ENCODE results near the gene ASB3.
"Not testable (repeated sequence)": the region's sequence is repeated elsewhere in the genome, so short reads cannot be mapped to it uniquely, and the experiment has no call there.

Gene ASB3

DNA sequence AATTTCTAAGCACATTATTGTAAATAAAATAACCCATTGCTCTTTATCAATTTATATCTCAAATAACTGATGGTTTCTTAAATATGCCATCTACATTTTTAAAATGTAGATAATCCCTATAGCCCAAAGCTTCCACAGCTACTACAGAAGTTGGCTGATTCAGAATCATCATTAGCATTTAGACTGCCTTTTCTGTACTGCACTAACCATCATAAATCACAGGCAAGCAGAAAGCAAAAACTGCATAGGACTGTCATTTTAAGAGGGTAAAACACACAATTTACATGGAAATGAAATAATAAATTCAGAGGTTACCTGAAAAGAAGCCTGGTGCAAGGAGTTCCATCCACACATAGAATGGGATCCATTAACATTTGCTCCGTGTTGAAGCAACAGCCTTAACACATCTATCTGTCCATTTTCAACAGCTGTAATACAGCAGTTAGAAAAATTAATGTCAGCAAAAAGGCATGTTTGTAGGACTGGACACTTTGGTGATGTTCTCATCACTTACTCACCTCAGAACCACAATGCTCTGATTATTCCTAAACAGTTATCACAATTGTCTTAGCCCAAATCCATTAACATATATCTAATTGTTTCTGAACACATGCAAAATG, 57.5 kb downstream of the ASB3 start:
- DNase-seq, result no peak

- DNase-seq, result no peak
Observed at GRCh38 chr2:53727921-53728320, 58.8 kb downstream of the ASB3 start.

DNA sequence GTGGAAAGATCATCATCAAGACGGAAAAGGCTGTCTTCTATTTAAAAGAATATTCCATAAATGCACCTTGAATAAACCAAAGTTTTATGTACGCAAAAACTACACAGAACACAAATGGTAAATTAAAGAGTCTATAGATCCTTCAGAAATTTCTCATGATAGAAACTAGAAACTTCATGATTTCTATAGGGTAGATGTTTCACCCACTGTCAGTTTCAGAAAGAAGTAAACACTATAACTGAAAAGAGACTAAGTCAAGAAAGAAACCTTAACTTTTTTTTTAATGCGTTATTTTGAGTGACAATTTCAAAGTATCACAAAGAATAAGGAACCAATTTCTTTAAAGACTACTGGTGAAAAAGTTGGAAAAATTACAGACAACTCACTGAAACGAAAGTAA, 61.1 kb downstream of the ASB3 start:
- DNase-seq, result no peak

DNA sequence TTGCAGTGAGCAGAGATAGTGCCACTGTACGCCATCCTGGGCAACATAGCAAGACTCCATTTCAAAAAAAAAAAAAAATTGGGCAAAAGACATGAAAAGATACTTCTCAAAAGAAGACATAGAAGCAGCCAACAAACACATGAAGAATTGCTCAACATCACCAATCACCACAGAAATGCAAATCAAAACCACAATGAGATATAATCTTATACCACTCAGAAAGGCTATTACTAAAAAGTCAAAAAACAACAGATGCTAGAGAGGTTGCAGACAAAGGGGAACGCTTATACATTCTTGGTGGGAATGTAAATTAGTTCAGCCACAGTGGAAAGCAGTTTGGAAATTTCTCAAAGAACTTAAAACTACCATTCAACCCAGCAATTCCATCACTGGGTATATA, 62.2 kb downstream of the ASB3 start:
- no peak for DNase-seq

DNA sequence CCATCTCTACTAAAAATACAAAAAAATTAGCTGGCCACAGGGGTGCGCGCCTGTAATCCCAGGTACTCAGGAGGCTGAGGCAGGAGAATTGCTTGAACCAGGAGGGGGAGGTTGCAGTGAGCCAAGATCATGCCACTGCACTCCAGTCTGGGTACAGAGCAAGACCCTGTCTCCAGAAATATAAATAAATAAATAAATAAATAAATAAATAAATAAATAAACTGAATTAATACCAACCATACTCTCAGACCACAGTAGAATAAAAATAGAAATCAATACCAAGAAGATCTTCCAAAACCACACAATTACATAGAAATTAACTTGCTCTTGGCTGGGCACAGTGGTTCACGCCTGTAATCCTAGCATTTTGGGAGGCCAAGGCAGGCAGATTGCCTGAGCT, 65.8 kb downstream of the ASB3 start:
- not testable (repeated sequence) for DNase-seq

DNA sequence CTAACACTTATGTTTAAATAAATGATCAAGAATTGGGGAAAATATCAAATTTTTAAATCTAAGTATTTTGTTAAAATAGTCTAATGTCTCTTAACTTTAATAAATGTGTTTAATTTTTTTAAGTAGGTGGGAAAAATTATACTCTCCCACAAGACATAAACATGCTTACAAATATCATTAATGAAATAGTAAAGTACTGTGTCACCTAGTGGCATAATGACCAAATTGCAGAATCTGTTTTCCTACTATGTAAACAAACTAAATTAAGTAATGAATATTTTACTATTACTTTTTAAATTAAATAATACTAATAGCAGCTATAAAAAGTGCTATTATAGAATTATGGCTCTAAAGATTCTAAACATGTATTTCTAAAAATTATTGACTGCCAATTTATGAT, 71.2 kb downstream of the ASB3 start:
- no peak for DNase-seq

DNA sequence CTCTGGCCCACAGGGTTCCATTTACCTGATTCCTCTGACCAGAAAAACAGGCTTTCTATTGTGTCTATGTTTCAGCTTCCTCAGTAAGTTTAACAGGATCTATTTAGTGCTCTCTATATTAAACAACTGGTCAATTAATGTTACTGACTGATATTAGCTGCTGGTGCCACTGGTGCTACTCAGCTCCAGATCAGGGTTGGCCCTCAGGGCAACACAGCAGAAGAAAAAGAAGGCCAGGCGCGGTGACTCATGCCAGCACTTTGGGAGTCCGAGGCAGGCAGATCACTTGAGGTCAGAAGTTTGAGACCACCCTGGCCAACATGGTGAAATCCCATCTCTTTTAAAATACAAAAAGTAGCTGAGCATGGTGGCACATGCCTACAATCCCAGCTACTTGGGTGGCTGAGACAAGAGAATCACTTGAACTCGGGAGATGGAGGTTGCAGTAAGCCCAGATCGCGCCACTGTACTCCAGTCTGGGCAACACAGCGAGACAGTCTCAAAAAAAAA, 75.4 kb downstream of the ASB3 start:
- DNase-seq, result no peak

DNA sequence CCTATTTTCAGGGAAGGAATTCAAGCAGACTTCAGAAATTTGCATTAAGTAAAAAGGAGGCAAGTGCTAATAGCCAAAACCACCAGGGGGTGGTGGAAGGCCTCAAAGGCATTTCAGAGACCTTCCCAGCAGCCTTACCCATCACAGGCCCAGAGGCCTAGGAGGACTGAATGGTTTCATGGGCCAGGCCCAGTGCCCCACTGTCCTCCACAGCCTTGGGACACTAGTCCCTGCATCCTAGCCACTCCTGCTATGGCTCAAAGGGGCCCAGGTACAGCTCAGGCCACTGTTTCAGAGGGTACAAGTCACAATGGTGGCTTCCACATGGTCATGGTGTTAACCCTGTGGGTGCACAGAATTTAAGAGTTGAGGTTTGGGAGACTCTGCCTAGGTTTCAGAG, 77.8 kb downstream of the ASB3 start:
- no peak for DNase-seq

DNA sequence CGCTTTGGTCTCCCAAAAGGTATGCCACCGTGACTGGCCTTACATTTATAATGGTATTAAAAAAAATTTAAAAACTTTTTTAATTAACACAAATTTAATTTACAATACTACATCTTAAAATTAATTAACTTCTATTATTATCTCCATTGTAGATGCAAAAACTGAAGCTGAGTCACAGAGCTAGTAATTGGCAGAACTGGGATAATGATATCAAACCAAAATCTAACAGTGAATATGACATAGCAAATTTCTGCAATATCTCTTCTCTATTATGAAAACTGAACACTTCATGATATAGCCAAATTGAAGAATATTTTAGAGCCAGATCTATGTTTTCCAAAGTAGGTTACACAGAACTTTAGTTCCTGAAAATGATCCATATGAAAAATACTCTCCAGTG, 85.5 kb downstream of the ASB3 start:
- DNase-seq, result no peak

DNA sequence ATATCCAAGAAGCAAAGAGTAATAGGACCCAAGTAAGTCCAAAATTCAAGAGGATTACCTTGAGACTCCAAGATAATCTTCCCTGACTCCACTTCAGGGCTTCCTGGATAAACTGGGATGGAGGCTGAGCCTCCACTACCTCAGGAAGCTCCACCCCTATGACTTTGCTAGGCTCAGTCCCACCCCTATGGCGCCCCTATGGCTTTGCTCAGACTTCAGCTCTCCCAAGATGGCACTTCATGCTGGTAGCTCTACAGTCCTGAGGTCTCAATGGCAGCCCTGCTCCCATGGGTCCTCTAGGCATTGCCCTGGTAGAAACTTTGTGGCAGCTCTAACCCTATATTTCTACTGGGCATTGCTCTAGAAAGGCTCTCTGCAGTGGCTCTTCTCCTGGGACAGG, 89.1 kb downstream of the ASB3 start:
- DNase-seq, result no peak

GRCh38 chr2:53697092-53697491, 89.7 kb downstream of the ASB3 start:
- DNase-seq, result no peak

DNA sequence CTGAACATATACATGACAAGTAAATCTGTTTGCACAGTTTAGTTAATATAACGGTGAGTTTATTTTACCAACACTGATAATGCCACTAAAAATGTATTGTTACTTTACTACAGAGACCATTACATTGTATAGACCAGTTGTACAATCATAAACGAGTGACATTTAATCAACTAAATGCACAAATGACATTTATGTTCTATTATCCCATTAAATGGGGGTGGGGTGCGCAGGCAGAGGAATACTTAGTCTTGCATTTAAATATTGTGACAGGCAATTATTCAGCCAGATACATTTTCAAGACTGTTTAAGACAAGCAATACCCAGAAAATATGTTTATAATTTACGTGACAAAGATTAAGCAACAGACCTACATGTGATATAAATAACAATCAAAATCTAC, 91.2 kb downstream of the ASB3 start:
- DNase-seq, result no peak

- DNase-seq, result no peak
Observed at GRCh38 chr2:53694096-53694771, 92.5 kb downstream of the ASB3 start.

GRCh38 chr2:53690876-53691275, 95.9 kb downstream of the ASB3 start:
- no peak for DNase-seq

DNA sequence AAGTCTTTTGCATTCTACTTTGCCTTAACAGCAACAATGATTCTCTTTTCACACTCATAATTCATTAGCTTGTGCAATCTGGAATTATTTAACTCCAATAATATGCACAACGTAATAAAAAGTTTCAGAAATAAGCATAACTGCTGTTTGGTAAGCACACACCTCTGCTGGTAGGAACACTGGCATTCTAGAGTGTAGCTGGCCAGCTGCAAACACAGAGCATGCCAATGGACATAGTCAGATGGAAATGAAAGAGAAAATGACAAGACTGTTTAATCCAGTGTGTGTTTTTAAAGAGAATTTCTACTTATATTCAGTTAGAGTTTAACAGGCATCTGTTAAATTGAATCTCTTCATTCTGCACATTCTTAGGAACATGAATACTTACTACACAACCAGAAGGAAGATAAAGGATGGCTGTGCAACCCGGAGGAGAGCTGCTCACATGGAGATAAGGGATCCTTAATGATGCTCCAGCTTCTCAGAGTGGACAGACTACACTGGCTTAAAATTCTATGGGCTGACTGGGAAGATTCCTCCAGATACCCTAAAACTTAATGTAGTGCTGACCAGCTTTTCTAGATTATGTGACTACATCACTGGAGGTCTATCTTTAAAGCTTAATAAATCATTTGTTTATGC, 113.8 kb downstream of the ASB3 start:
- no peak for DNase-seq

DNA sequence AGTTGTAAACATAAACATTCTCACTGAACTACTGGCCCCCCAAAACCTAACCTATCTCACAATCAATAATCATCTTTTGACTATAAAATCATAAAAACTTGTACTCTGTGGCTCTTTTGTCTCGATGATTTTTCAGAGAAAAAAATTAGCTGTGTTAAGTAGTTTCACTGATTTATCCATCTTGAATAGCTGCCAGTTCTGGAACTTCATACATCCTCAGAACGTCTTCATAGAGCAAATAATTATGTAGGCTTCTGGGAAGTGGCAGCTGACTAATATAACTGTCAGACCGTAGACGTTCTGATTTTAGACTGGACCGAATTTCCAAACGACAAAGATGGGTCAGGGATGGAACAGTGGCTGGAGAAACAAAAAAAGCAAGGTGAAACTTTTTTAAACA, 116.4 kb downstream of the ASB3 start:
- DNase-seq, result no peak

- no peak for DNase-seq
Observed at GRCh38 chr2:53668624-53669026, 118.1 kb downstream of the ASB3 start.

DNA sequence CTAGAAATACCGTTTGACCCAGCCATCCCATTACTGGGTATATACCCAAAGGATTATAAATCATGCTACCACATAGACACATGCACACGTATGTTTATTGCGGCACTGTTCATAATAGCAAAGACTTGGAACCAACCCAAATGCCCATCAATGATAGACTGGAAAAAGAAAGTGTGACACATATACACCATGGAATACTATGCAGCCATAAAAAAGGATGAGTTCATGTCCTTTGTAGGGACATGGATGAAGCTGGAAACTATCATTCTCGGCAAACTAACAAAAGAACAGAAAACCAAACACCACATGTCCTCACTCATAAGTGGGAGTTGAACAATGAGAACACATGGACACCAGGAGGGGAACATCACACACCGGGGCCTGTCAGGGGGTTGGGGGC, 119.6 kb downstream of the ASB3 start:
- DNase-seq, result not testable (repeated sequence)

GRCh38 chr2:53660886-53661285, 125.9 kb downstream of the ASB3 start:
- no peak for DNase-seq

DNA sequence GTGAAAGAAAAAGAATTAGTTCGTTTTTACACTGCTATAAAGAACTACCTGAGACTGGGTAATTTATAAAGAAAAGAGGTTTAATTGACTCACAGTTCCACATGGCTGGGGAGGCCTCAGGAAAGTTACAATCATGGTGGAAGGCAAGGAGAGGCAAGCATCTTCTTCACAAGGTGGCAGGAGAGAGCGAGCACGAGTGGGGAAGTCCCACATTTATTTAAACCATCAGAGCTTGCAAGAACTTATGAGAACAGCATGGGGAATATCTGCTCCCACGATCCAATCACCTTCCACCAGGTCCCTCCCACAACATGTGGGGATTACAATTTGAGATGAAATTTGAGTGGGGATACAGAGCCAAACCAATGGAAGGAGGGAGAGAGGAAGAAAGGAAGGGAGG, 128.3 kb downstream of the ASB3 start:
- DNase-seq, result not testable (repeated sequence)

DNA sequence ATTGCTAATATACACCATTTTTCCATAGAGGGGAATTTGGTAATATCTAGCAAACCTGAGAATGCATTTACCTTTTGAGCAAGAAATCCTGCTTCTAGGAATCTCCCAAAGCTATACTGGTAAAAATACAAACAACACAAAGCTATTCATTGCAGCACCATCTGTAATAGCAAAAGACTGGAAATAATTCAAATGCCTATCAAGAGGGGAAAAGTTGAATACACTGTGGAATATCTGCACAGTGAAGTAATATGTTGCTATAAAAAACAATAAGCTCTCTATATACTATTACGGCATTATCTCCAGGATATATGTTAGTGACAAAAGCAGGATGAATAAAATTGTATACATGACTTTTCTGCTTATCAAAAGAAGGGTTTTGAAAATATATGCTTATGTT, 131.5 kb downstream of the ASB3 start:
- DNase-seq, result no peak

- no peak for DNase-seq
Observed at GRCh38 chr2:53654396-53654795, 132.4 kb downstream of the ASB3 start.

- no peak for DNase-seq
Observed at GRCh38 chr2:53652131-53652530, 134.6 kb downstream of the ASB3 start.

DNA sequence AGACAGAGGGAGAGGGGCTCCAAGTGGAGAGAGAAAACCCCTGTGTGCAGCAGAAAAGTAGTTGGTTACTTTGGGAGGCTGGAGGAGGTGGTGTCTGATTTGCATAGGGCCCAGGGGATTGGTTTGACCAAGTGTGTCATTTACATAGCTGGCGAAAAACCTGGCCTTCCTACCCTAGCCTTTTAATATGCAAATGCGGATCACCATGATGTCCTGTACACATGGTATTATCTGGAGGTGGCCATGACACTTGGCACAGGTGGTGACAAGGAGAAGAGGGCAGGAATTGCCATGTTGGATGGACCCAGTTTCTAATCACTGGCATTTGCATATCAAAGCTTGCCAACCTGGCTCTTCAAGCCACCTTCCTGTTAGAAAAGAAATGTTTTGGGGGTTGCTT, 140.0 kb downstream of the ASB3 start:
- DNase-seq, result no peak
